HFF-Myc (cell line): ENCODE measurements around the gene FLT1.

ENCODE experiments used
- DNase-seq: peaks from one replicate; pipeline ENCODE4 v3.0.0-alpha.2; 2011; ENCODE audit warnings: low read depth; ENCODE audit errors: extremely low read depth
- H3K4me3 ChIP-seq: replicated peaks from 2 replicates; pipeline ENCODE4 v1.5.1; 2011; ENCODE audit warnings: low read depth, mild to moderate bottlenecking, control low read depth, low read length
- CTCF ChIP-seq: IDR thresholded peaks from 2 replicates; pipeline ENCODE4 v1.5.1; 2012; ENCODE audit warnings: mild to moderate bottlenecking, low read depth, low read length, control low read depth; ENCODE audit errors: missing control alignments

FLT1 gene

DNA sequence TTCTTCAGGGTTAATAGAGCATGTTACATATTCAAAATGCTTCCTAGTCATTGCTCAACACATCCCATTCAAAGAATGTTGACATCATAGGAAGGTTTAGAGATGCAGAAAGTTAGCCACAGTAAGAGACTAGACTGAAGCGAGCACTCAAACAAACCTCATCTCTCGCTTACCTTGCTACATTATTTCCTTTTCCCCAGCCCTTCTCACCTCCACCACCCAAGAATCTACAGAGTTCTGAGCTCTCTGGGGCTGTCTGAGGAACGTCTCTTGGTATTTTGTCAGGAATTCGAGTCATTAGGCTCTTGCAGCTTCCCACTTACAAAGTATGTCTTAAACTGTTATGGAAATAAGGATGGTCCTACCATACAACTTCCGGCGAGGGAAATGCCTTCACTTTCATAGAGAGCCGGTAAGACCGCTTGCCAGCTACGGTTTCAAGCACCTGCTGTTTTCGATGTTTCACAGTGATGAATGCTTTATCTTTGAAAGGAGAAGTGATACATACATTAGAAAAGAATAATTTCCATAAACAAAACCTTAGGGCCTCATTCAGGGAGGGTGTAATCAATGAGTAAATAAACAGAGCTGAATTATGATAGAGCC is 65.1 kb downstream of the FLT1 start:
- DNase-seq, result no peak
- no peak for TF ChIP-seq CTCF
- H3K4me3 ChIP-seq, result no peak overlapping the region

DNA sequence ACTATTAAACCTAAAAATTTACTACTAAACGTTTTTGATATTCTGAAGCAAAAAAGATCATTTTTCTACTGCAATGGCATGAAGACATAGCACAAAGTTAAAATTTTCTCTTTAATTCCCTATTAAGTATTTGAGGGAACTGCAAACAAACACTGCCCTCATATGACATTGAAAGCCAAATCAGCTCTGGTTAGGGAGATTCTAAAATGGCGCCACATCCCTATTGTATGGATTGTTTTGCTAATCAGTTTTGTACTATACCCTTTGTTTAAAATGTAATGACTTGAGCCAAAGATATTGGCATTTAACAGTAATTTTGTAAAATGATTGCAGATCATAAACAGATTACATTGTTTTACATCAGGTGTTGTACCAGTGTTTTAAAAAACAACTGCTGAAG is 65.8 kb downstream of the FLT1 start:
- no peak overlapping the region for H3K4me3 ChIP-seq
- DNase-seq, result no peak

DNA sequence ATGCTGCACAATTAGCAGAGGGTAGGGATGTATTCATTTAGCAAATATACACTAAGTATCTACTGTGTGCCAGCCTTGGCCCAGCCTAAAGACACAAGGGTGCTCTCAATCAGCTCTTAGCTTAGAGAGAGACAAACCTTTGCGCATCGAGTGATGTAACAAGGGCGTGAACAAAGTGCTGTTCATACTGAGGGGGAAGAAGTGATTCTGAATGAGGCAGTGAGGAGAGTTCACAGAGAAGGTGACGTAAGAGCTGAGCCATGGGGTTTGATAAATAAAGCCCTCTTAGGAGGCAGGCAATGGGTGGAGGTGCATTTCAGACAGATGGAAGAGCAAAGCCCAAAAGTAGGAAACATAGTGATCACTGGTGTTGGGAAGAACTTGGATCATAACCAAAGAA is 68.5 kb downstream of the FLT1 start:
- TF ChIP-seq CTCF, result no peak
- no peak for DNase-seq
- no peak overlapping the region for H3K4me3 ChIP-seq

More for the DNA sequence above, 65.8 kb downstream of the FLT1 start:
- no peak for TF ChIP-seq CTCF

DNA sequence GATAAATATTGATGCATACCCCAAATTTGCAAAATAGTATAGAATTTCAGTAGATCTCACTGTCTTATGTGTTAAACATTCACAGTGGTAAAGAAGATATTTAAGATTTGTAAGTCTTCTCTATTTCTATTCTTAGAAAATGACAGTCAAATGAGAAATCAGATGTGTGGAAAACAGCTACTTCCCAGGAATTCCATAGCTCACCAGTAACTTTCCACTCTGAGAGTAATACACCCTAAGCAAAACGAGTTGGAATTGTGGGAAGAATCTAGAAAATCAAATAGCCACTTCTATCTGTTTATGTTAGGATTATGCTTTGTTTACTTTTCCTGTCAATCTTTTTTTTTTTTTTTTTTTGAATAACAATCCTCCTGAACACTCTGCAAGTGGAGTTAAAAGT is 69.1 kb downstream of the FLT1 start:
- H3K4me3 ChIP-seq, result no peak overlapping the region
- no peak for DNase-seq
- TF ChIP-seq CTCF, result no peak

DNA sequence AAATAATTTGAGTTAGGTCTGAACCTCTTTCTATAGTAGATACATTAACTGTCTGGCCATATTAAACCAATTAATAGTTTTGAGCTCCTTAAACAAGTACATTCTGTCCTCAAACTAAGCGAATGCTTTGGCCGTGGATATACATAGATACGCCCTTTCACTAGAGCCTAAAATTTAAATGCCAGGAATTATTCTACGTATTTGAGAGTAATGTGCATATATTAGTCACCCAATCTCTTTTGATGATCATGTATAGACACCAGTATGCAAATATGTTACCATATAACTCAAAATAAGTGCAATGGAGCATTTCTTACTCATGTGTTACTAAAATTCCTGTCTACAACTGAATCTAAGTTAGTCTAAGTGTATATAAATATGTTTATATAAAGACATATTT is 70.4 kb downstream of the FLT1 start:
- DNase-seq, result no peak
- no peak for TF ChIP-seq CTCF
- H3K4me3 ChIP-seq, result no peak overlapping the region

GRCh38 chr13:28423010-28423409 is 71.9 kb downstream of the FLT1 start:
- no peak for DNase-seq
- no peak for TF ChIP-seq CTCF
- no peak overlapping the region for H3K4me3 ChIP-seq

DNA sequence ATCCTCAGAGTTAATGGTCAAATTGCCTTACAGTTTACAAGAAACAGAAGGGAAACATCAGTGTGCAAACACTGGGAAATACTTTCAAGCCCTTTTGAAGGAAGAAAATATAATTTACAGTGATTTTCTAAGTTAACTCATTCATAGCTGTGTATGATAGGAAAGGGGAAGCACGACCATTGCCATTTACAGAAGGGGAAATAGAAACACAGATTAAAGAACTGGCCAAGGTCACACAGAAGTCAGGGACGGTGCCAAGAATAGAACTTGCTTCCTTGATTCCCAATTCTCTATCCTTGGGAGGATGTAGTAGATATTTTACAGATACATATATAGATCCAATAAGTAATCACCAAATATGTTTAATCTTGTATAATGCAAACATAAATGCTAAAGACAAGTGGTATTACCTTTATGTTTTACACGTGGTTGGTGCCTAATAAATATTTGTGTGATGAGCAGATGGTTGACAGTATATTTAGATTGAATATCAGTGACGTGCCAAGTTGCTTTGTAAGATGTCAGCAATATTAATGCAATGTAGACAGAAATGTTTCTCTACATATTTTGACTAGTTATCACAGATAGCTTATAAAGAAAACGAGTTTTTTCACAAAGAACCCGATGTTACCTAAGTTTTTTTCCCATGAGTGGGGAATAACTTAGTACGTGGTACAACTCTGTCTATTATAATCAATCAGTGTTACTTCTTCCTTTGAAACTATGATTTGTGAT is 73.1 kb downstream of the FLT1 start:
- TF ChIP-seq CTCF, result no peak
- no peak for DNase-seq
- no peak overlapping the region for H3K4me3 ChIP-seq
